T follicular helper cell (primary cell): Measurements from ENCODE around the gene ABHD2.

Experiments
- DNase-seq: peaks from one replicate; pipeline ENCODE4 v3.0.0-alpha.2; 2020; ENCODE audit warnings: low read depth

ABHD2 gene

GRCh38 chr15:89164712-89165211, 76.5 kb downstream of the ABHD2 start:
- no peak for DNase-seq

GRCh38 chr15:89165677-89166076, 77.4 kb downstream of the ABHD2 start:
- DNase-seq = no peak

- no peak for DNase-seq
These were observed 79.3 kb downstream of the ABHD2 start for GRCh38 chr15:89167267-89168176.

GRCh38 chr15:89168316-89168833, 80.1 kb downstream of the ABHD2 start:
- no peak for DNase-seq

- no peak for DNase-seq
These were observed 82.1 kb downstream of the ABHD2 start for GRCh38 chr15:89170364-89170763.

GRCh38 chr15:89171136-89172072, 83.1 kb downstream of the ABHD2 start:
- DNase-seq = peak; percentile 6

DNA sequence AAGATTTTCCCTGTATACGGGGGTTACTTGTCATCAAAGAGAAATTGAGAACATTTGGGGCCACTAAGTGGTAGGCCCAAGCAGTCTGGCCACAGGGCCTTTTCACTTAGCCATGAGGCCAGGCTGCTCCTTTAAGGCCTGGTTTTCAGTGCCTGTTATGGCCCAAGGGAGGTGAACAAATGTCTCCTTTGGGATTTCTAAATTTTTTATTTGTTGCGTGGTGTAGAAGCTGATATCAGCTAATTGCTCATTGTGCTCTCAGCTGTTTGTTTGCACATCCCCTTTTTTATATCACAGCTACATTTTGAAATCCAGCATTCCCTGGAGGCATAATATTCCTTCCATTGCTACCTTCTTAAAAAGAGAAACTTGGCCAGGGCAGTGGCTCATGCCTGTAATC, 84.7 kb downstream of the ABHD2 start:
- DNase-seq = no peak

DNA sequence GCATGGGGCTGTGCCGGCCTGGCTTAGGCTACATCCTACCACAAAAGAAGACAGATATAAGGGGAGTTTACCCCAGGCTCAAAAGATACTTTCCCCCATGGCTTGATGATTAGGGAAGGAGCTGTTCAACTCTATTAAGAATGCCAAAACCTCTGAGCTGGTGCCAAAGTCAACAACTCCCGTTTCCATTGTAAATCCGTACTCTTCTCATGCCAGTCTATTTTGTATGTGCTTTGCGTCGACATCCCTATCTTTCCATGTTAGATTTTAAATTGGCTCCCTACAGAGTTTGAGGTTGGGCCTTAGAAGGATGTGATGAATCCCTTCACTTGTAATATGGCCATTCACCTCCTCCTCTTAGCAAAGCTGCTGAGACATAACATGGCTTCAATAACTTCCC, 86.2 kb downstream of the ABHD2 start:
- DNase-seq = no peak

DNA sequence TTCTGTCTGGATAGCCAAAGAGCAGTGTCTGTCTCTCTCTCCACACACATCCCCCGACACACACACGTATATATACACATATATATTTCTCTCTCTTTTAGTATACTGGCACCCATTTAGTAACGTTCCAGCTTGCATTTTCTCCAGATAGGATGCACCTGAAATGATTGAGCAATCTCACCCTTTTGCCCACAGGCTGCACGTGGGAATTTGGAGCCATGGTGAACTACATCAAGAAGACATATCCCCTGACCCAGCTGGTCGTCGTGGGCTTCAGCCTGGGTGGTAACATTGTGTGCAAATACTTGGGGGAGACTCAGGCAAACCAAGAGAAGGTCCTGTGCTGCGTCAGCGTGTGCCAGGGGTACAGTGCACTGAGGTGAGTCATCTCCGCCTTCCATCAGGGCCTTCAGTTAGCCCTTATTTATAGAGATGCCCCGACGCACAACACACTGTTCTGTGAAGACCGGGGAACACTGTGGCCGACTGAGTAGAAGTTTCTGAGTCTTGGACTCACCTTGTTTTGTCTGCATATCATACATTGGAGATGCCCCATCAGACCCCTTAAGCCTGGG, 87.4 kb downstream of the ABHD2 start:
- no peak for DNase-seq

DNA sequence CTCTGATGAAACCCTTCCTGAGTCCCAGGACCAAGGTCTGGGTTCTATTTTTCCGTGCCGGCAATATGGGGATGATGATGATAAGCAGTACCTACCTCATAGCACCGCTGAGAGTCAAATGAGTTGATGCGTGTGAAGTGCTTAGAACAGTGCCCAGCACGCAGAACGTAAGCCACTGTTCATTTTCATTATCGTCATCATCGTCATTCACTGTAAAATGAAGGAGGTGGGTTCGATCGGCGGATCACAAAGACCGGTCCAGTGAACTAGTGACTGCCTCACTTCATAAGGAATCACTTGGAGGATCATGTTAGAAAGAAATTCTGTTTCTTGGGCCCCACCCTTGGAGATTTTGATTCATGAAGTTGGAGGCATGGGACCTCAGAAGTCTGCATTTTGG, 88.9 kb downstream of the ABHD2 start:
- DNase-seq = no peak

- DNase-seq = peak; percentile 42
These were observed 89.5 kb downstream of the ABHD2 start for GRCh38 chr15:89177633-89178306.

GRCh38 chr15:89178307-89178977, 90.2 kb downstream of the ABHD2 start:
- DNase-seq = no peak

DNA sequence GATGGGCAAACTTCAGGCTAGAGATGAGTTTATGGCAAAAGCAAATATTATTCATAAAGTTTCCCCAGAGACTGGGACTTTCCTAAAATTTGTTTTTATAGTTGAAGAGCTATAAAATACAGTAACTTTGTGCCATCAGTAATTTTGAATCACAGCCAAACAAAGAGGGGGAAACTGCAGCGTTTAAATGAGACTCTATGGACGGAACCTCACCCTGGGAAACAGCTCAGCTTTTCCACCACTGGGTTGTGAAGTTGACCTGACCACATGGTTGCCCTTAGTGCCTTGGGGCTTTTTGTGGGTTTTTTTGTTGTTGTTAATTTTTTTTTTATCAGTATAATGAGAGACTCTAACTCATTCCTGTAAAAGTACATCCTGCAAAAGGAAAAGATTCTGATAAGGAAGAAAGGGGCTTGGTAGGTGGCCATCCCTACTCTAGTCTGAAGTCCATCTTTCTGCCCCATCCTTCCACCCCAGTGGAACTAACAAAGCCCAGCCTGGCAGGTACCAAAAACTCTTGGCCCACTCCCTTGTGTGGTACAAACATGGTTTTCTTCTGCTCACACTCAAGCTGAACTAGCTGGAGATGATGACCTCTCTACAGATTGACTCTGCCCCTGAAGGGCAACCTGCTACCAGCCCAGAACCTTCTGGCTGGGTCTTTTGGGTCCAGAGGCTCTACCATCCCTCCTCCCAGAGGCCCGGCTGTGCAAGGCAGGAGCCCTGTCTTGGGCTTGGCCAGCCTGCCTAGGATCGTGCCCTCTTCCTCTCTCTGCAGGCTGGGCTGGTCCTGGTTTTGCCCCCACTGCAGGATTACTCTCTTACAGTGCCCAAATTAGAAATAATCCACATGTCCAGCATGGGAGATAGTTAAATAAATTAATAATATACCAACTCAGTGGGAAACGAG, 92.0 kb downstream of the ABHD2 start:
- no peak for DNase-seq

GRCh38 chr15:89184357-89184756, 96.1 kb downstream of the ABHD2 start:
- DNase-seq = no peak

- no peak for DNase-seq
These were observed 96.8 kb downstream of the ABHD2 start for GRCh38 chr15:89184886-89185526.

DNA sequence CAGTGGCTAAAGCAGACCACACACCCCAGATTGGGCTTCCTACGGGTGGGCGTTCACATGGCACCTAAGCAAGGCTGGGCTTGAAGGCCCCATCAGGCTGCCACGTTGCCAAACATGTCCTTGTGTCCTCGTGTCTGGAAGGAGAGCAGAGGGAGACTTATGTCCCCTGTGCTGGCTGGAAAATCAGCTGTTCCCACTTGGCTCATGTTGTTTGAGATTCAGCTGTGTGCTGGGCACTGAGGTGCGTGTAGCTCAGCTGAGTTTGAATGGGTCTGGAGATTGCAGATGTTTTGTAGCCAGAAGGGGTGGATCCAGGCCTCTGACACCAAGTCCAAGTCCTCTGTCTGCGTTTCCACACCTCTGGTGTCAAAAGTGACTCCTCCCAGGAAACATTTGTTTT, 98.5 kb downstream of the ABHD2 start:
- DNase-seq = no peak

DNA sequence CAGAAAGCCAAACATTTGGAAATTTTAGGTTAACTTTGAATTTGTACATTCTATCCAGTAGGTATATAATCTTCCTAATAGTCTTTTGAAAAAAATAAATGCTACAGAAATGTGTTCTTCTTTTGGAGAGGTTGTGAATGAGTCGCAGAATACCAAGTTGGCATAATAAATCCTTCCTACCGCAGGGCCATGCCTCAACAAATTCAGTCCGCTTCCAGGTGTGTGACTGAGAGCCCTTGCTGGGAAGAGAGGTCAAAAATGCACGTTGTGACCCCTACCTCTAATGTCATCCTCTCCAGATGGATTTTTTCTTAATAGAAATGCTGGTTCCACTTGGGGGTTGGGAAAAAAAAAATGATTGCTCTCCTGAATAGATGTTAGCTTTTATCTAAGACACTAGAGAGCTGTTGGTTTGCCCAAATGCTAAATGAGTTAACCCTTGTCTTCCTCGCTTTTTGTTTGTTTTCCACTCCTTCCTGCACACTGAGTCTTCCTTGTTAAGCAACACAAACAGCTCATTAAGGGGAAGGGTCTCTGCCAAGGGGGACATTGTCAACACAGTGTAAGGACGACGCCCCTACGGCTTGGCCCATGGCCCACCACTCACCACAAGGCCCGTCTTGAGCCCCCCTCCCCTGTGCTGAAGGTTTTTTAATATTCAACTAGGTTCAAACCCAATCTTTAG, 99.2 kb downstream of the ABHD2 start:
- no peak for DNase-seq

DNA sequence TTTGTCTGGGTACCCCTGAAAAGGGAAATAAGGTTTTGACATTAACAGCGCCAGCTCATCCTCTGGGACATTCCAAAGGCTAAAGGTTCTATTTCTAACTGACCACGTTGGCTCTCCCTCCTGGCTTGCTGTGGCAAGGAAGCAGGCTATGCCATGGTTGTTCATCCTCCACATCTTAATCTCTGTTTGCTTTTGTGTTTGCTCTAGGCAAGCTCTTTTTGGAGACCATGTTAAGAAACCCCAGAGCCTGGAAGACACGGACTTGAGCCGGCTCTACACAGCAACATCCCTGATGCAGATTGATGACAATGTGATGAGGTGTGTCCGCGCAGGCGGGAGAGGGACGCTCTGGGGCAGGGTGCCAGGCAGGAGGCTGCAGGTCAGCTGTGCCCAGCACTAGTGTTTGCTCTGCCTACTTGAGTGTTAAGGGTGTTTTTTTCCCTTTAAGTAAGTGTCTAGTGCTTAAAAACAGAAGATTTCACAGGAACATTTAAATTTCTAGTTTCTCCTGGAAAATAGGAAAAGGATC, 99.8 kb downstream of the ABHD2 start:
- no peak for DNase-seq
